Pancreas (tissue), 10 donors: Measurements from ENCODE around the gene RABGAP1L. TPM values are rescaled to one million over a fixed set of nuclear protein-coding genes. Genes with fewer than 3 reads are reported as not detected.
"Not testable (repeated sequence)": the region's sequence is repeated elsewhere in the genome, so short reads cannot be mapped to it uniquely, and the experiment has no call there.

Experiments
- ATAC-seq, 4 donors: fragments of 200-7000 bp; cut with Tn5 transposase; one replicate each; pipeline versions ENCODE4 v1.8.0 to v1.9.1; 2020; ENCODE audit warnings: mild to moderate bottlenecking in 4 of 4, moderate library complexity in 4 of 4
- DNase-seq, 6 donors: peaks; one replicate each; pipeline ENCODE4 v3.0.0-alpha.2; 2020
- FAIRE-seq: peaks from 2 replicates; lab custom pipeline; 2012; peaks lifted over from hg19 to GRCh38; lab: Jason Lieb, UNC
- H3K27ac ChIP-seq, 4 donors: fragments of 200-600 bp; sonication (generic); 1 replicate in 3 of 4; 2 replicates in 1 of 4; pipeline versions ENCODE4 v1.5.0 to v1.8.0; 2020
- H3K27me3 ChIP-seq, 4 donors: fragments of 200-600 bp; one replicate each; pipeline ENCODE4 v1.8.0; 2021
- H3K36me3 ChIP-seq, 3 donors: fragments of 200-600 bp; sonication (generic) in 1 of 3; one replicate each; pipeline versions ENCODE4 v1.5.0 to v1.8.0; 2020 to 2021
- H3K4me1 ChIP-seq, 3 donors: fragments of 200-600 bp; one replicate each; pipeline ENCODE4 v1.8.0; 2021
- H3K4me3 ChIP-seq, 4 donors: fragments of 200-600 bp; sonication (generic) in 2 of 4; one replicate each; pipeline versions ENCODE4 v1.5.0 to v1.8.0; 2020 to 2021
- H3K9me3 ChIP-seq, 4 donors: fragments of 200-600 bp; one replicate each; pipeline ENCODE4 v1.8.0; 2021
- WGBS, 2 donors: extraction: QIAGEN DNeasy Blood & Tissue Kit; methylation state at CpG; one replicate each; pipeline ENCODE4 v1.1.7; 2013; 5-methylcytosine and 5-hydroxymethylcytosine counted together
- intact Hi-C, 3 donors: fragments of 100-400 bp; cut with DNase I; formaldehyde crosslinking; loops; one replicate each; pipeline versions ENCODE4 v1.11.1 to v1.14.2; 2022
- polyA plus RNA-seq, 2 donors: library from polyadenylated mRNA; stranded (reverse); fragments of 200-250 nt; gene quantifications; one replicate each; pipeline ENCODE4 v1.2.3, GENCODE V29; 2013
- total RNA-seq, 6 donors: library from RNA; stranded (reverse); fragmentation: NEBNext Ultra II Directional in 4 of 6; extraction: Animal tissue kit (Norgen Biotek cat#: 25700) in 4 of 6; gene quantifications; one replicate each; pipeline versions ENCODE4 v1.2.1 to v1.2.4, GENCODE V29; 2021 to 2023
- TF ChIP-seq, protein P1 (sequence below), 4 donors: fragments of 200-600 bp; sonication (generic) in 3 of 4; IDR thresholded peaks; one replicate each; pipeline versions ENCODE4 v1.5.0 to v1.8.0; 2021; ENCODE audit warnings: antibody characterized with exemption in 4 of 4
- donor health status: healthy with polysubstance abuse.
- donor health status: DM: no; HTN: no; CAD: no; lungs with moderate emphysema.
- donor health status: DM: no; HTN: no; CAD: no.
- donor health status: control.
- donor health status: control.
- donor health status: Bipolar disorder and iron deficiency.
- donor health status: DM: yes; HTN: yes; CAD: no.
- donor health status: DM: no; HTN: no; CAD: no.
- donor health status: DM: no; HTN: no; CAD: no.
- donor health status: DM: yes; HTN: yes; CAD: no.

Gene RABGAP1L
- total and polyA plus RNA-seq, 8 donors = 13.9 to 64.8 (median 36.1) TPM

DNA sequence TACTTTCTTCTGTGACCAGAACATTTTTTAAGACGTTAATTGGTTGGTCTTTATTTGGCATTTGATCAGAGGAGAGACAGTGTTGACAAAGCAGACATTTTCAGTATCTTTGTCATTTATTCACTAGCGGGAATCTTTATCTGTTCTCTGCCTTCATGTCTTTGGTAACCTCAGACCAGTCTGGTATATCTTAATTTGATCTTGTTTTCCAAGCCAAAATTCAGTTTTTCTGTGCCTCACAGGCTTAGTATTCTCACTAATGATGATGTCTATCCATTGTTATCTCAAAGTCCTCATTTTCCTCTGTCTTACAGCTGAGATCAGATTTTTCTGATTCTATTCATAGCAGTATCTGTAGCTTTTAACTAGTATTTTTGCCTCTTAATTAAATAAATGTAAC, 447.2 kb downstream of the RABGAP1L start:
- ATAC-seq = no peak
- no peak for DNase-seq
- no peak overlapping the region for H3K4me3 ChIP-seq
- H3K27ac ChIP-seq = no peak overlapping the region
- no peaks in the 10 kb centered on the region for H3K4me1 ChIP-seq
- intact Hi-C loops = no loop called here
- H3K36me3 ChIP-seq = no peaks in the 10 kb centered on the region
- TF ChIP-seq, protein P1, sequence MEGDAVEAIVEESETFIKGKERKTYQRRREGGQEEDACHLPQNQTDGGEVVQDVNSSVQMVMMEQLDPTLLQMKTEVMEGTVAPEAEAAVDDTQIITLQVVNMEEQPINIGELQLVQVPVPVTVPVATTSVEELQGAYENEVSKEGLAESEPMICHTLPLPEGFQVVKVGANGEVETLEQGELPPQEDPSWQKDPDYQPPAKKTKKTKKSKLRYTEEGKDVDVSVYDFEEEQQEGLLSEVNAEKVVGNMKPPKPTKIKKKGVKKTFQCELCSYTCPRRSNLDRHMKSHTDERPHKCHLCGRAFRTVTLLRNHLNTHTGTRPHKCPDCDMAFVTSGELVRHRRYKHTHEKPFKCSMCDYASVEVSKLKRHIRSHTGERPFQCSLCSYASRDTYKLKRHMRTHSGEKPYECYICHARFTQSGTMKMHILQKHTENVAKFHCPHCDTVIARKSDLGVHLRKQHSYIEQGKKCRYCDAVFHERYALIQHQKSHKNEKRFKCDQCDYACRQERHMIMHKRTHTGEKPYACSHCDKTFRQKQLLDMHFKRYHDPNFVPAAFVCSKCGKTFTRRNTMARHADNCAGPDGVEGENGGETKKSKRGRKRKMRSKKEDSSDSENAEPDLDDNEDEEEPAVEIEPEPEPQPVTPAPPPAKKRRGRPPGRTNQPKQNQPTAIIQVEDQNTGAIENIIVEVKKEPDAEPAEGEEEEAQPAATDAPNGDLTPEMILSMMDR (IDR thresholded peaks at IDR 0.05) = no peak
- 73 to 80% methylated on average over 2 of the region's 2 CpGs for WGBS, 2 donors
- no peaks in the 10 kb centered on the region for H3K27me3 ChIP-seq
- H3K9me3 ChIP-seq = no peaks in the 10 kb centered on the region
- no peak for FAIRE-seq

DNA sequence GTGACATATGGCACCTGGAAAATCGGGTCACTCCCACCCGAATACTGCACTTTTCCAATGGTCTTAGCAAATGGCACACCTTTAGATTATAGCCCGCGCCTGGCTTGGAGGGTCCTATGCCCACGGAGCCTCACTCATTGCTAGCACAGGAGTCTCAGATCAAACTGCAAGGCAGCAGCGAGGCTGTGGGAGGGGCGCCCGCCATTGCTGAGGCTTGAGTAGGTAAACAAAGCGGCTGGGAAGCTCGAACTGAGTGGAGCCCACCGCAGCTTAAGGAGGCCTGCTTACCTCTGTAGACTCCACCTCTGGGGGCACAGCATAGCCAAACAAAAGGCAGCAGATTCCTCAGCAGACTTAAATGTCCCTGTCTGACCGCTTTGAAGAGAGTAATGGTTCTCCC, 458.6 kb downstream of the RABGAP1L start:
- DNase-seq, FAIRE-seq, ATAC-seq, H3K27ac ChIP-seq, intact Hi-C loops, H3K9me3 ChIP-seq, H3K27me3 ChIP-seq, H3K36me3 ChIP-seq, H3K4me3 ChIP-seq, H3K4me1 ChIP-seq: not testable (repeated sequence)
- WGBS, 2 donors = 94 to 97% methylated on average over 12 of the region's 12 CpGs

DNA sequence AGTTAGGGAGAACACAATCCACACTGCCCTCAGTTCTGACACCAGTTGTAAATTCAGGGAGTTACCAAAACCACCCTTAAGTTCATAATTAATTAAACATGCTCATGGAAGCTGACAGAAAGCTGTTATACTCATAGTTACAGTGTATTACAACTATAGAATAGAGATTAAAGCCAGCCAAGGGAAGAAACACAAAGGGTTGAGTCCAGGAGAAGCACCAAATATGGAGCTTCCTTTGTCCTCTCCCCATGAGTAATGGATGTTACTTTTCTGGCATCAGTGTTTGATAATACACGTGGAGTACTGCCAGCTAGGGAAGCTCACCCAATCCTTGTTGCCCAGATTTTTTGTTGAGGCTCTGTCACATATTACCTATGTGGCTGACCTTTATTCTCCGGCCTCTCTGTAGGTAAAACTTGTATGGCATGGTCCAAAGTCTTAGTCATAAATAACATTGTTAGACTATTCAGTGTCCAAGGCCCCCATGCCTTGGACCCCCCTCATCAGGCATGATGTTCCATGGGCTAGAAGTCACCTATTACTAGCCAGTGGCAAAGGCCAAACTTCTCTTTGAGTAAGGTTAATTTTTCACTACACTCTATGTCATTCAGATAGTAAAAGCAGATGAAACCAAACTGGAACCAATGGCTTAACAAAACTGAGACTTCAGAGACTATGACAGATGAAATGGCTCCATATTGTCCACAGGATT, 464.2 kb downstream of the RABGAP1L start:
- no peak for FAIRE-seq
- no peaks in the 10 kb centered on the region for H3K36me3 ChIP-seq
- DNase-seq = no peak
- H3K4me3 ChIP-seq = no peak overlapping the region
- intact Hi-C loops = no loop called here
- TF ChIP-seq, protein P1 (IDR thresholded peaks at IDR 0.05) = no peak
- no peak overlapping the region for H3K27ac ChIP-seq
- no peaks in the 10 kb centered on the region for H3K4me1 ChIP-seq
- ATAC-seq = no peak
- WGBS, 2 donors = 76 to 88% methylated on average over 2 of the region's 2 CpGs
- no peaks in the 10 kb centered on the region for H3K9me3 ChIP-seq
- no peaks in the 10 kb centered on the region for H3K27me3 ChIP-seq

DNA sequence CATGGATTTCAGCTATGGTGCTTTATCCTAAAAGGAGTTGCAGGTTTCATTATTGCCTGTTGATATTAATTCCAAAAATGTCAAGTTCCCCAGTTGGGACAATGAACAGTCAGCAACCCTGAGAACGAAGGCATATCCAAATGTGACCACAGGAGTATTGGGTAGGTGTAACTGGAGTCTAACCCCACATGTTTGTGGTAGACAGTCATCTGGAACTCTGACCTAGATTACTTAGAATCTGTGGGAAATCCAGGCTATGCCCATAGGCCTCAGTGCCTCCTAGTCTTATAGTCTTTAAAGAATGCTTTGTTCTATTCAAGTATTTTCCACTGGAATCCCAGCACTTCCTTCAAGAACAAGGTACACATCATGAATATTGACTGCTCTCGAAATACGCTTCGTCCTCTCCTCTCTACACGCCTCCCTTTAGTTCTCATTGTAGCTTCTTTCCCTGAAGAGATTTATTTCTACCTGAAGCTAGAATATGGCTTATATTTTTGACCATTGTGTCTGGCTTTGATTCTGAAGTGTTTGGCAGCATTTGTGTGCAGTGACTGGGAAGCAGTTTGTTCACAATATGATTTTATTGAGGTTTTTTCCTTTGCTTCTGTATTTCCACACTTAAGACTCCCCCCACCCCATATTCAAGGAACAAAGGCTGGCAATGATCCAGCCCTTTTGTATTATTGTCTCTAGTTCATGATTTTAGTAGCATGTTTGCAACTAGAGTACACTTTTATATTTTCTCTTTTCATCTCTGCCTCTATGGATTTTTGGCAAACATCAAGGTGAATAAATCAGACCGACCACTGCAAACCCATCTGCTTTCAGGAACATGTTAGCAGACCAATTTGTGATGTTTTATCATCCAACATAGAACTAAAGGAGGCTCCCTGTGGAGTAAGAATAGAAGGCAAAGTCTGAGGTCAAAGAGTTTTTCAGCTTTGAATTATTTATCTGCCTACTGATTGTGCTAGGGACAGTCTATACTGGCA, 467.0 kb downstream of the RABGAP1L start:
- ATAC-seq (no peak), DNase-seq (no peak), FAIRE-seq (no peak)
- 87 to 89% methylated on average over 6 of the region's 6 CpGs for WGBS, 2 donors
- intact Hi-C loops = no loop called here
- no peaks in the 10 kb centered on the region for H3K27me3 ChIP-seq
- no peaks in the 10 kb centered on the region for H3K36me3 ChIP-seq
- H3K4me1 ChIP-seq = no peaks in the 10 kb centered on the region
- H3K4me3 ChIP-seq = no peak overlapping the region
- no peak overlapping the region for H3K27ac ChIP-seq
- H3K9me3 ChIP-seq = no peaks in the 10 kb centered on the region
- TF ChIP-seq, protein P1 (IDR thresholded peaks at IDR 0.05) = no peak

DNA sequence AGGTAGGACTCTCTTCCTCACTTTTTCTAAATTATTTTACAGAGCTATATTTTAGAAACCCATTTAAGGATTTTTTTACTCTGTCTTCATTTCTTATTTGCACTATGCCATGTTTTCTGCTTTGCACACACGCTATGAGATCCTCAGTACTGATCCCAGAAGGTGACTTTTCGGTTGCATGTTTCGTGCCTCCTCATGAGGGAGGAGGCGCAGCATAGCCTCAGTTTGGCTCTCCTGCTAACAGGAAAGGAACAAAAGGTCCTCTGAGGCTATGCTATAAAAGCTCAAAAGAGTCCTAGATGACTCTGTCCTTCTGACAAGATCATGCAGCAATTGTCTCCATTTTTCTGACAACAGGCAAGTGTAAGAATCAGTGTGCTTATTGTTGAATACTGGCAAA, 478.2 kb downstream of the RABGAP1L start:
- Histone ChIP-seq H3K36me3 (no peaks in the 10 kb centered on the region), H3K4me1 (no peaks in the 10 kb centered on the region), H3K27ac (no peak overlapping the region), H3K27me3 (no peaks in the 10 kb centered on the region), H3K4me3 (no peak overlapping the region), H3K9me3 (no peaks in the 10 kb centered on the region)
- FAIRE-seq (no peak), ATAC-seq (no peak), DNase-seq (no peak)
- intact Hi-C loops = no loop called here
- TF ChIP-seq, protein P1 (IDR thresholded peaks at IDR 0.05) = no peak
- WGBS, 2 donors = 97 to 99% methylated on average over 4 of the region's 4 CpGs
